Spleen (tissue), 11 donors: ENCODE measurements around the gene KCNK5. TPM values are rescaled to one million over a fixed set of nuclear protein-coding genes. Genes with fewer than 3 reads are reported as not detected.

Source experiments
- DNase-seq: peaks from one replicate; pipeline ENCODE4 v3.0.0-alpha.2; 2020
- H3K27ac ChIP-seq, 8 donors: fragments of 200-600 bp; sonication (generic) in 7 of 8; 1 replicate in 4 of 8; 2 replicates in 4 of 8; pipeline versions ENCODE4 v1.5.0 to v1.8.0; 2016 to 2021; ENCODE audit warnings: inconsistent platforms in 4 of 8, mild to moderate bottlenecking in 4 of 8, moderate library complexity in 1 of 8
- H3K27me3 ChIP-seq, 7 donors: fragments of 200-600 bp; sonication (generic) in 6 of 7; replicated peaks in 1 of 7; 1 replicate in 4 of 7; 2 replicates in 3 of 7; pipeline versions ENCODE4 v1.5.0 to v1.8.0; 2016 to 2021; ENCODE audit warnings: inconsistent platforms in 3 of 7, mild to moderate bottlenecking in 1 of 7
- H3K36me3 ChIP-seq, 6 donors: fragments of 200-600 bp; sonication (generic) in 5 of 6; 1 replicate in 4 of 6; 2 replicates in 2 of 6; pipeline versions ENCODE4 v1.5.0 to v1.8.0; 2016 to 2021; ENCODE audit warnings: inconsistent platforms in 2 of 6
- H3K4me1 ChIP-seq, 6 donors: fragments of 200-600 bp; sonication (generic) in 5 of 6; 1 replicate in 3 of 6; 2 replicates in 3 of 6; pipeline versions ENCODE4 v1.5.0 to v1.8.0; 2016 to 2021; ENCODE audit warnings: inconsistent platforms in 3 of 6
- H3K4me3 ChIP-seq, 8 donors: fragments of 200-600 bp; sonication (generic) in 7 of 8; 1 replicate in 4 of 8; 2 replicates in 4 of 8; pipeline versions ENCODE4 v1.5.0 to v1.8.0; 2016 to 2021; ENCODE audit warnings: inconsistent platforms in 4 of 8, mild to moderate bottlenecking in 4 of 8, moderate library complexity in 2 of 8
- H3K9me3 ChIP-seq, 8 donors: fragments of 200-600 bp; sonication (generic) in 7 of 8; 1 replicate in 4 of 8; 2 replicates in 4 of 8; pipeline versions ENCODE4 v1.5.0 to v1.8.0; 2016 to 2021; ENCODE audit warnings: inconsistent platforms in 4 of 8
- POLR2A ChIP-seq, 3 donors: fragments of 450-650 bp; IDR thresholded peaks; one replicate each; pipeline ENCODE4 v1.5.1; 2017; ENCODE audit warnings: antibody characterized with exemption in 3 of 3, mild to moderate bottlenecking in 1 of 3
- POLR2AphosphoS5 ChIP-seq, 3 donors: sonication (generic); formaldehyde crosslinking; IDR thresholded peaks; one replicate each; pipeline ENCODE4 v1.5.1; 2017; ENCODE audit warnings: antibody characterized with exemption in 3 of 3
- WGBS, 5 donors: extraction: QIAGEN DNeasy Blood & Tissue Kit in 3 of 5; methylation state at CpG; one replicate each; pipeline versions ENCODE4 v1.1.5 to v1.1.7; 2013 to 2018; 5-methylcytosine and 5-hydroxymethylcytosine counted together
- intact Hi-C: fragments of 100-400 bp; cut with DNase I; formaldehyde crosslinking; loops from one replicate; pipeline ENCODE4 v1.15.0; 2023; ENCODE audit warnings: low total_unique reads
- polyA plus RNA-seq, 3 donors: library from polyadenylated mRNA; stranded (reverse); fragments of 200-250 nt; gene quantifications; one replicate each; pipeline ENCODE4 v1.2.1, GENCODE V29; 2013
- total RNA-seq, 7 donors: library from RNA; depleted of rRNA in 3 of 7; stranded (reverse); fragments of >200 nt in 3 of 7; fragmentation: NEBNext Ultra II Directional in 4 of 7; extraction: Animal tissue kit (Norgen Biotek cat#: 25700) in 4 of 7; gene quantifications; one replicate each; pipeline versions ENCODE4 v1.1.0 to v1.2.1, GENCODE V29; 2016 to 2021
- TF ChIP-seq, protein P1 (sequence below), 11 experiments: fragments of 200-600 bp in 7 of 11; fragments of 450-650 bp in 4 of 11; sonication (generic) in 4 of 11; IDR thresholded peaks in 8 of 11; conservative IDR thresholded peaks in 3 of 11; 1 replicate in 7 of 11; 2 replicates in 4 of 11; pipeline versions ENCODE4 v1.4.0 to v1.8.0; 2016 to 2021; ENCODE audit warnings: antibody characterized with exemption in 11 of 11, inconsistent platforms in 4 of 11, mild to moderate bottlenecking in 1 of 11
- donor health status: healthy with polysubstance abuse.
- donor health status: DM: no; HTN: no; CAD: no; lungs with moderate emphysema.
- donor health status: DM: no; HTN: no; CAD: no.
- donor health status: Bipolar disorder and iron deficiency.
- donor health status: healthy.
- donor health status: DM: no; HTN: no; CAD: no.
- donor health status: DM: yes; HTN: yes; CAD: no.

The KCNK5 gene
- total and polyA plus RNA-seq, 10 donors = 0.52 to 5.9 (median 3.2) TPM

DNA sequence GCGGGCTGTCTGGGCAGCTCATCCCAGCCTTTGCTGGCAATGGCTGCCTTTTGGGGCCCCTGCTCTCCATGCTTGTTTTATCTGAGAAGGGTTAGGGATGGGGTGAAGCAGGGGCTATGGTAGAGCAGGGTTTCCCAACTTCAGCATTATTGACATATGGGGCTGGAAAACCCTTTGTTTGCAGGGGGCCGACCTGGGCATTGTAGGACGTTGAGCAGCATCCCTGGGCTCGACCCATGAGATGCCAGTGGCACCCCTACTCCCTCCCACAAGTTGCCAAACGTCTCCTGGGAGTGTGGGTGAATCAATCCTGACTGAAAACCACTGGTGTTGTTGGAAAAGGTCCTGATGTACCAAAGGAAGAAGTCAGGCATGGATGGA is 56.9 kb downstream of the KCNK5 start:
- H3K27me3 ChIP-seq = peaks cover 0 to 15% (median 0%) of the 10 kb centered on the region in 7 donors
- H3K36me3 ChIP-seq = no peaks in the 10 kb centered on the region
- peaks cover 0 to 24% (median 18%) of the 10 kb centered on the region in 8 donors for H3K9me3 ChIP-seq
- 55 to 78% (median 67%) methylated on average over 4 to 5 of the region's 5 CpGs for WGBS, 5 donors
- H3K4me3 ChIP-seq = no peak overlapping the region
- no peak overlapping the region for H3K27ac ChIP-seq
- peaks cover 0 to 4% (median 0%) of the 10 kb centered on the region in 6 donors for H3K4me1 ChIP-seq
- intact Hi-C loops = no loop called here
- no peak for DNase-seq
- TF ChIP-seq, protein P1, sequence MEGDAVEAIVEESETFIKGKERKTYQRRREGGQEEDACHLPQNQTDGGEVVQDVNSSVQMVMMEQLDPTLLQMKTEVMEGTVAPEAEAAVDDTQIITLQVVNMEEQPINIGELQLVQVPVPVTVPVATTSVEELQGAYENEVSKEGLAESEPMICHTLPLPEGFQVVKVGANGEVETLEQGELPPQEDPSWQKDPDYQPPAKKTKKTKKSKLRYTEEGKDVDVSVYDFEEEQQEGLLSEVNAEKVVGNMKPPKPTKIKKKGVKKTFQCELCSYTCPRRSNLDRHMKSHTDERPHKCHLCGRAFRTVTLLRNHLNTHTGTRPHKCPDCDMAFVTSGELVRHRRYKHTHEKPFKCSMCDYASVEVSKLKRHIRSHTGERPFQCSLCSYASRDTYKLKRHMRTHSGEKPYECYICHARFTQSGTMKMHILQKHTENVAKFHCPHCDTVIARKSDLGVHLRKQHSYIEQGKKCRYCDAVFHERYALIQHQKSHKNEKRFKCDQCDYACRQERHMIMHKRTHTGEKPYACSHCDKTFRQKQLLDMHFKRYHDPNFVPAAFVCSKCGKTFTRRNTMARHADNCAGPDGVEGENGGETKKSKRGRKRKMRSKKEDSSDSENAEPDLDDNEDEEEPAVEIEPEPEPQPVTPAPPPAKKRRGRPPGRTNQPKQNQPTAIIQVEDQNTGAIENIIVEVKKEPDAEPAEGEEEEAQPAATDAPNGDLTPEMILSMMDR (IDR thresholded peaks at IDR 0.05 in 8 of 11, conservative IDR thresholded peaks at IDR 0.05 in 3 of 11) = no peak
- TF ChIP-seq POLR2AphosphoS5 (IDR thresholded peaks at IDR 0.05) (no peak), POLR2A (IDR thresholded peaks at IDR 0.05) (no peak)

DNA sequence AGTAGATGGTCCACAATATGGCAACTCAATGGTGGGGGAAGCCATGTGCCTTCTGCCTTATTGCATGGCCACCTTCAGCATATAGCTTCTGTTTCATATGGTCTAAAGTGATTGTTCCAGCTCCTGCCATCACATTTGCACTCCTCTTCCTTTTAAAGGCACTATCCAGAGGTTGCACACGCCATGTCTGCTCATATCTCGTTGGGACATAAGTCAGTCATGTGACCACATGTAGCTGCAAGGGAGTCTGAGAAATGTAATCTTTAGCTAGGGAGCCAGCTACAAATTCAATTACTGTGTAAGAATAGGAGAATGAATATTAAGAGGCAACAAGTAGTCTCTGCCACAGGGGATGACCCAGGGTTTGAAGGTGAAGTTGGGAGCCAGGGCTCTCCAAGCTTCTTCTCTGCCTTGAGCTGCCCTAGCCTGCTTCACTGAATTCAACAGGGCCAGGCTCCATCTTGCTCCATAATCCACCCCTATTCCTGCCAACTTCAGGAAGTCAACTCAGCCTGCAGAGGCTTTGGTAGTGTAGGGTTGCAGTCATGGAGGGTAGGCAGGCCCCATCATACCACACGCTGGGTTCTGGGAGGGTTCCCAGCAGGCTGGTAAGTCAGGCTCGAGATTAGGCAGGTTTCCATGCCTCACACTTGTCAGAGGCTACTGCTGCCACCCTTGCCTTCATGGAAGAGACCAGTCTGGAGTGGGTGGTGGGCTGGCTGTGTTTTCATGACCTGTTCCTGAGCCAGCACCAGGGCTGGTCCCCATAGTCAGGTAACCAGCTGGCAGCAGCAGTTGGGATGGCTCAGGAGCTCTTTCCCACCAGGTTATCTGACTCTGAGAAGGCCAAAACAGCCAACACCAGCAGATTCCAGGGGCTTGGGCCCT is 57.5 kb downstream of the KCNK5 start:
- 82 to 88% (median 83%) methylated on average over 4 of the region's 4 CpGs for WGBS, 5 donors
- DNase-seq = no peak

DNA sequence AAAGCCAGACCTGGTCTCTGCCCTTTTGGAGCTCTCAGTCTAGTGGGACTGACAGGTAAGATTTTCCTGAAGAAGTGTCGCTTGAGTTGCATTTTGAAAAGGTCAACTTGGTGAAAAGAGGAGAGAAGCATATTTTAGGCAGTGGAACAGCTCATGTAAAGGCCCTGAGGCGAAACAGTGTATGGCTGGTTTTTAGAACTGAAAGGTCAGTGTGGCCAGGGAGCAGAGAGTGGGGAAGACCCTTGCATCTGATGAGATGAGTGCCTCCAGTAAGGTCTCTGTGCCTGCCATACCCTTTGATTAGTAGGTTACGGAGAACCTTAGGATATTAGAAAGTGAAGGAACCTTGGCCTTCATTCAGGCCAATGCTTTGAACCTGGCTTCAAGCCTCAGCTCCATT is 58.4 kb downstream of the KCNK5 start:
- 84 to 90% (median 88%) methylated on average over 3 of the region's 3 CpGs for WGBS, 5 donors
- H3K4me1 ChIP-seq = peaks cover 0 to 13% (median 5%) of the 10 kb centered on the region in 6 donors
- no peak overlapping the region for H3K4me3 ChIP-seq
- TF ChIP-seq POLR2AphosphoS5 (IDR thresholded peaks at IDR 0.05) = no peak
- TF ChIP-seq, protein P1 (IDR thresholded peaks at IDR 0.05 in 8 of 11, conservative IDR thresholded peaks at IDR 0.05 in 3 of 11) = no peak
- no peak for TF ChIP-seq POLR2A (IDR thresholded peaks at IDR 0.05)
- H3K27me3 ChIP-seq = peaks cover 0 to 29% (median 0%) of the 10 kb centered on the region in 7 donors
- no peak for DNase-seq
- H3K36me3 ChIP-seq = no peaks in the 10 kb centered on the region
- H3K27ac ChIP-seq = no peak overlapping the region
- intact Hi-C loops = no loop called here
- H3K9me3 ChIP-seq = peaks cover 0 to 14% (median 8%) of the 10 kb centered on the region in 8 donors

More for the DNA sequence above, 57.5 kb downstream of the KCNK5 start:
- intact Hi-C loops = no loop called here
- TF ChIP-seq, protein P1 (IDR thresholded peaks at IDR 0.05 in 8 of 11, conservative IDR thresholded peaks at IDR 0.05 in 3 of 11) = no peak
- no peak for TF ChIP-seq POLR2A (IDR thresholded peaks at IDR 0.05)
- TF ChIP-seq POLR2AphosphoS5 (IDR thresholded peaks at IDR 0.05) = no peak
- H3K4me1 ChIP-seq = peaks cover 0 to 6% (median under 1%) of the 10 kb centered on the region in 6 donors
- no peak overlapping the region for H3K27ac ChIP-seq
- H3K36me3 ChIP-seq = no peaks in the 10 kb centered on the region
- H3K27me3 ChIP-seq = peaks cover 0 to 21% (median 0%) of the 10 kb centered on the region in 7 donors
- H3K4me3 ChIP-seq = no peak overlapping the region
- peaks cover 0 to 18% (median 12%) of the 10 kb centered on the region in 8 donors for H3K9me3 ChIP-seq

DNA sequence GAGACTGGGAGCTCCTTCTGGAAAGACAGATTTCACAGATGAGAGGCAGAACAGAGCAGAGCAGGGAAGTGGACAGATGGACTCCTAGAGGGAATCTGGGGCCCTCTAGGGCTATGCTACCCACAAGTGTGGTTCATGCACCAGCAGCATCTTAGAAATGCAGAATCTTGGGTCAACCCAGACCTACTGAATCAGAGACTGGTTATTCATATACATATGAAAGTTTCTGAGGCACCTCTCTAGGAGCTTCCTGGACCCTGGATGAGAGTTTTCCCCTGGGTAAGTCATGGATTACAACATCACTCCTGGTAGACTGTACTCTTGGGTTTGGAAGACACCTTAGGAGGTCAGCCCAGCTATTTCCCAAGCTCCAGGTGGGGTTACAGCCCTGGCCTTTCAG is 58.9 kb downstream of the KCNK5 start:
- Histone ChIP-seq H3K36me3 (no peaks in the 10 kb centered on the region), H3K9me3 (peaks cover 0 to 14% (median 8%) of the 10 kb centered on the region in 8 donors), H3K27me3 (peaks cover 0 to 31% (median 0%) of the 10 kb centered on the region in 7 donors), H3K27ac (no peak overlapping the region), H3K4me3 (no peak overlapping the region), H3K4me1 (peaks cover 0 to 13% (median 5%) of the 10 kb centered on the region in 6 donors)
- TF ChIP-seq POLR2AphosphoS5 (IDR thresholded peaks at IDR 0.05) = no peak
- no peak for TF ChIP-seq POLR2A (IDR thresholded peaks at IDR 0.05)
- TF ChIP-seq, protein P1 (IDR thresholded peaks at IDR 0.05 in 8 of 11, conservative IDR thresholded peaks at IDR 0.05 in 3 of 11) = no peak
- intact Hi-C loops = no loop called here
- DNase-seq = no peak
